Transverse colon (tissue), 4 donors: ENCODE data around the gene MAN1C1. TPM values are rescaled to one million over a fixed set of nuclear protein-coding genes. Genes with fewer than 3 reads are reported as not detected.

ENCODE experiments used
- DNase-seq: peaks from one replicate; pipeline ENCODE4 v3.0.0-alpha.2; 2019
- H3K27ac ChIP-seq, 4 donors: fragments of 200-600 bp; sonication (generic); 2 replicates each; pipeline ENCODE4 v1.5.1; 2016 to 2018; ENCODE audit warnings: inconsistent platforms in 4 of 4
- H3K27me3 ChIP-seq: fragments of 200-600 bp; sonication (generic); 2 replicates; pipeline ENCODE4 v1.5.1; 2017; ENCODE audit warnings: inconsistent platforms
- H3K36me3 ChIP-seq, 4 donors: fragments of 200-600 bp; sonication (generic); 2 replicates each; pipeline ENCODE4 v1.5.1; 2017 to 2019; ENCODE audit warnings: inconsistent platforms in 4 of 4
- H3K4me1 ChIP-seq, 4 donors: fragments of 200-600 bp; sonication (generic); 2 replicates each; pipeline ENCODE4 v1.5.1; 2017 to 2020; ENCODE audit warnings: inconsistent platforms in 4 of 4
- H3K4me3 ChIP-seq, 4 donors: fragments of 200-600 bp; sonication (generic); 1 replicate in 1 of 4; 2 replicates in 3 of 4; pipeline versions ENCODE4 v1.5.1 to v1.6.1; 2017 to 2019; ENCODE audit warnings: inconsistent platforms in 4 of 4
- H3K9me3 ChIP-seq, 2 donors: fragments of 200-600 bp; sonication (generic); 2 replicates each; pipeline ENCODE4 v1.5.1; 2017 to 2019; ENCODE audit warnings: inconsistent platforms in 2 of 2
- CTCF ChIP-seq, 5 experiments: fragments of 200-600 bp in 3 of 5; fragments of 450-650 bp in 2 of 5; sonication (generic) in 3 of 5; IDR thresholded peaks; 1 replicate in 2 of 5; 2 replicates in 3 of 5; pipeline ENCODE4 v1.5.1; 2016 to 2017; ENCODE audit warnings: antibody characterized with exemption in 5 of 5, inconsistent platforms in 3 of 5, mild to moderate bottlenecking in 2 of 5, moderate library complexity in 1 of 5
- EP300 ChIP-seq: sonication (generic); formaldehyde crosslinking; IDR thresholded peaks from one replicate; pipeline ENCODE4 v1.6.1; 2017; ENCODE audit warnings: antibody characterized with exemption, low read depth
- POLR2A ChIP-seq: fragments of 450-650 bp; IDR thresholded peaks from one replicate; pipeline ENCODE4 v1.6.1; 2016; ENCODE audit warnings: antibody characterized with exemption, mild to moderate bottlenecking, moderate library complexity
- POLR2AphosphoS5 ChIP-seq, 3 donors: sonication (generic); formaldehyde crosslinking; IDR thresholded peaks; one replicate each; pipeline ENCODE4 v1.6.1; 2016; ENCODE audit warnings: antibody characterized with exemption in 3 of 3
- WGBS, 2 donors: methylation state at CpG; one replicate each; pipeline ENCODE4 v1.1.5; 2018; ENCODE audit warnings: low coverage in 1 of 2; 5-methylcytosine and 5-hydroxymethylcytosine counted together
- in situ Hi-C, 4 donors: fragments of 200-750 bp; cut with MboI; loops; one replicate each; pipeline versions ENCODE4 v1.15.0 to v1.15.1; 2017; ENCODE audit warnings: low sequenced_read_pairs in 3 of 4, low pct_ligation_motif_present in 1 of 4, low pct_unique_long_range_greater_than_20kb in 1 of 4
- intact Hi-C: fragments of 100-400 bp; cut with DNase I; formaldehyde crosslinking; loops from one replicate; pipeline ENCODE4 v1.15.1; 2023; ENCODE audit warnings: low total_unique reads
- total RNA-seq, 4 donors: library from RNA; depleted of rRNA; stranded (reverse); fragments of >200 nt; gene quantifications; one replicate each; pipeline ENCODE4 v1.1.0, GENCODE V29; 2016

MAN1C1 gene
- total RNA-seq, 4 donors from 2014 or later: 2.4 to 6.8 (median 4.3) TPM

GRCh38 chr1:25643929-25644328 lies 27.3 kb downstream of the MAN1C1 start:
- intact Hi-C loops: no loop called here
- Histone ChIP-seq H3K4me1 (peaks cover 4 to 17% (median 6%) of the 10 kb centered on the region in 4 donors), H3K9me3 (peaks cover 0 to 3% of the 10 kb centered on the region in 2 donors), H3K27ac (no peak overlapping the region), H3K27me3 (no peaks in the 10 kb centered on the region), H3K4me3 (no peak overlapping the region), H3K36me3 (no peaks in the 10 kb centered on the region)
- in situ Hi-C loops: no loop called here
- no peak for DNase-seq
- TF ChIP-seq CTCF (IDR thresholded peaks at IDR 0.05) (no peak), POLR2AphosphoS5 (IDR thresholded peaks at IDR 0.05) (no peak), POLR2A (no peak)
- WGBS, 2 donors: 92 to 94% methylated on average over 5 to 7 of the region's 7 CpGs

GRCh38 chr1:25644962-25645361 lies 28.4 kb downstream of the MAN1C1 start:
- Histone ChIP-seq H3K27ac (no peak overlapping the region), H3K4me1 (peaks cover 4 to 23% (median 6%) of the 10 kb centered on the region in 4 donors), H3K4me3 (no peak overlapping the region), H3K36me3 (no peaks in the 10 kb centered on the region), H3K9me3 (no peaks in the 10 kb centered on the region), H3K27me3 (no peaks in the 10 kb centered on the region)
- TF ChIP-seq CTCF (IDR thresholded peaks at IDR 0.05) (no peak), POLR2A (no peak), EP300 (no peak), POLR2AphosphoS5 (IDR thresholded peaks at IDR 0.05) (no peak)
- in situ Hi-C loops (no loop called here), intact Hi-C loops (no loop called here)
- WGBS, 2 donors: 76 to 100% methylated on average over 2 to 4 of the region's 4 CpGs
- no peak for DNase-seq

- in situ Hi-C loops: no loop called here
- 92% methylated on average over 23 of the region's 23 CpGs; no CpG with 5 or more reads in 1 of the 2 donors for WGBS, 2 donors
These were observed 29.2 kb downstream of the MAN1C1 start for GRCh38 chr1:25645637-25646400.

GRCh38 chr1:25647106-25647505 lies 30.5 kb downstream of the MAN1C1 start:
- Histone ChIP-seq H3K27me3 (no peaks in the 10 kb centered on the region), H3K9me3 (no peaks in the 10 kb centered on the region), H3K36me3 (no peaks in the 10 kb centered on the region), H3K4me1 (peaks cover 2 to 23% (median 3%) of the 10 kb centered on the region in 4 donors), H3K27ac (no peak overlapping the region), H3K4me3 (no peak overlapping the region)
- 92% methylated on average over 4 of the region's 4 CpGs; no CpG with 5 or more reads in 1 of the 2 donors for WGBS, 2 donors
- TF ChIP-seq EP300 (no peak), CTCF (IDR thresholded peaks at IDR 0.05) (no peak), POLR2AphosphoS5 (IDR thresholded peaks at IDR 0.05) (no peak), POLR2A (no peak)
- DNase-seq: no peak
- in situ Hi-C loops: no loop called here
- intact Hi-C loops: no loop called here

More at GRCh38 chr1:25645637-25646400, 29.2 kb downstream of the MAN1C1 start:
- no peak overlapping the region for H3K4me3 ChIP-seq
- peaks cover 4 to 30% (median 6%) of the 10 kb centered on the region in 4 donors for H3K4me1 ChIP-seq
- no peaks in the 10 kb centered on the region for H3K36me3 ChIP-seq
- no peak for TF ChIP-seq EP300
- no peak for TF ChIP-seq POLR2AphosphoS5 (IDR thresholded peaks at IDR 0.05)
- no peak for TF ChIP-seq CTCF (IDR thresholded peaks at IDR 0.05)
- TF ChIP-seq POLR2A: no peak
- H3K9me3 ChIP-seq: no peaks in the 10 kb centered on the region
- H3K27ac ChIP-seq: no peak overlapping the region
- DNase-seq: no peak
- intact Hi-C loops: no loop called here
- no peaks in the 10 kb centered on the region for H3K27me3 ChIP-seq
